Endothelial cell of umbilical vein (primary cell): Measurements from ENCODE around the gene CFAP46. TPM values are rescaled to one million over a fixed set of nuclear protein-coding genes. Genes with fewer than 3 reads are reported as not detected.

Experiments
- BruUV-seq: library from RNA; stranded (reverse); fragments of 400-500 nt; replicated peaks from 2 replicates; lab custom pipeline; 2021; lab: Mats Ljungman, UMichigan
- CTCF ChIA-PET: fragments of 300-600, 350-600 bp; sonication (Branson Sonifier 250); formaldehyde crosslinking; loops from one replicate; lab custom pipeline; 2021; ENCODE audit warnings: antibody characterized with exemption, inconsistent platforms; lab: Charles Lee
- POLR2A ChIA-PET: fragments of 300-600, 350-600 bp; sonication (Branson Sonifier 250); formaldehyde crosslinking; loops from one replicate; lab custom pipeline; 2021; ENCODE audit warnings: antibody characterized with exemption, inconsistent platforms; lab: Charles Lee
- DNase-seq: peaks from one replicate; pipeline ENCODE4 v3.0.0-alpha.2; 2011; ENCODE audit warnings: low read depth, low spot score
- FAIRE-seq: peaks from 2 replicates; lab custom pipeline; 2011; peaks lifted over from hg19 to GRCh38; lab: Jason Lieb, UNC
- H2AFZ ChIP-seq: 2 replicates; pipeline ENCODE4 v1.6.0; 2012; ENCODE audit warnings: low read depth, low read length, control low read depth, inconsistent platforms
- H3K27ac ChIP-seq: 2 replicates; pipeline ENCODE4 v1.5.1; 2011; ENCODE audit warnings: low read depth, mild to moderate bottlenecking, control low read depth, low read length, moderate library complexity; ENCODE audit not compliant: insufficient read depth
- H3K27me3 ChIP-seq, 2 experiments: 2 replicates each; pipeline versions ENCODE4 v1.6.0 to v1.6.1; 2011; ENCODE audit warnings: low read length in 2 of 2, mixed read lengths in 1 of 2; ENCODE audit not compliant: control insufficient read depth in 2 of 2, insufficient read depth in 2 of 2
- H3K36me3 ChIP-seq, 2 experiments: 2 replicates in 1 of 2; 3 replicates in 1 of 2; pipeline ENCODE4 v1.5.1; 2011; ENCODE audit warnings: low read length in 2 of 2, mild to moderate bottlenecking in 1 of 2, moderate library complexity in 1 of 2; ENCODE audit not compliant: control insufficient read depth in 2 of 2, insufficient read depth in 2 of 2; ENCODE audit errors: extremely low read depth in 1 of 2
- H3K4me1 ChIP-seq: 3 replicates; pipeline ENCODE4 v1.5.1; 2011; ENCODE audit warnings: mild to moderate bottlenecking, low read length; ENCODE audit not compliant: control insufficient read depth, insufficient read depth; ENCODE audit errors: extremely low read depth
- H3K4me2 ChIP-seq: 2 replicates; pipeline ENCODE4 v1.6.1; 2011; ENCODE audit warnings: low read length, control low read depth, mixed read lengths; ENCODE audit not compliant: insufficient read depth
- H3K4me3 ChIP-seq, 3 experiments: fragments of 200-600 bp in 1 of 3; sonication (generic), shearing (Covaris generic) in 1 of 3; replicated peaks in 1 of 3; 2 replicates each; pipeline ENCODE4 v1.5.1; 2011 to 2016; ENCODE audit warnings: control low read depth in 3 of 3, low read length in 3 of 3, mild to moderate bottlenecking in 2 of 3, inconsistent platforms in 1 of 3, low read depth in 1 of 3, moderate library complexity in 1 of 3; ENCODE audit not compliant: insufficient read depth in 1 of 3
- H3K79me2 ChIP-seq: 2 replicates; pipeline ENCODE4 v1.6.0; 2012; ENCODE audit warnings: low read length, inconsistent platforms; ENCODE audit not compliant: control insufficient read depth, insufficient read depth
- H3K9ac ChIP-seq: replicated peaks from 2 replicates; pipeline ENCODE3; 2011; ENCODE audit warnings: low read length, control low read depth; ENCODE audit not compliant: insufficient read depth; ENCODE audit errors: extremely low read depth
- H3K9me1 ChIP-seq: replicated peaks from 3 replicates; pipeline ENCODE4 v1.6.0; 2011; ENCODE audit warnings: mild to moderate bottlenecking, low read length; ENCODE audit not compliant: control insufficient read depth, insufficient read depth; ENCODE audit errors: extremely low read depth
- H3K9me3 ChIP-seq: replicated peaks from 2 replicates; pipeline ENCODE4 v1.5.1; 2012; ENCODE audit warnings: low read length, inconsistent platforms; ENCODE audit not compliant: control insufficient read depth, insufficient read depth
- H4K20me1 ChIP-seq: replicated peaks from 2 replicates; pipeline ENCODE3; 2011; ENCODE audit warnings: mild to moderate bottlenecking, low read length; ENCODE audit not compliant: control insufficient read depth, insufficient read depth; ENCODE audit errors: extremely low read depth
- CTCF ChIP-seq, 2 donors: IDR thresholded peaks; 1 replicate in 1 of 2; 2 replicates in 1 of 2; pipeline ENCODE4 v1.5.1; 2011; ENCODE audit warnings: low read length in 2 of 2, mild to moderate bottlenecking in 2 of 2, moderate library complexity in 2 of 2, control low read depth in 1 of 2, inconsistent platforms in 1 of 2, low read depth in 1 of 2; ENCODE audit not compliant: insufficient read depth in 1 of 2; ENCODE audit errors: extremely low read depth in 1 of 2
- EZH2 ChIP-seq: IDR thresholded peaks from 2 replicates; pipeline ENCODE4 v1.6.1; 2012; ENCODE audit warnings: borderline replicate concordance, low read depth, mild to moderate bottlenecking, moderate library complexity, low read length, inconsistent platforms; ENCODE audit not compliant: severe bottlenecking
- FOS ChIP-seq: IDR thresholded peaks from 2 replicates; pipeline ENCODE4 v1.6.1; 2011; ENCODE audit warnings: mild to moderate bottlenecking, low read length, moderate library complexity, borderline replicate concordance; ENCODE audit not compliant: insufficient read depth
- GATA2 ChIP-seq: IDR thresholded peaks from 2 replicates; pipeline ENCODE4 v1.7.0; 2011; ENCODE audit warnings: low read depth, mild to moderate bottlenecking, moderate library complexity, mixed read lengths, low read length; ENCODE audit not compliant: insufficient read length, insufficient read depth
- JUN ChIP-seq: IDR thresholded peaks from 2 replicates; pipeline ENCODE4 v1.6.1; 2011; ENCODE audit warnings: borderline replicate concordance, low read depth; ENCODE audit not compliant: insufficient read length, insufficient read depth
- MYC ChIP-seq: IDR thresholded peaks from one replicate; pipeline ENCODE4 v1.6.1; 2011; ENCODE audit warnings: mild to moderate bottlenecking, low read depth, low read length
- POLR2A ChIP-seq: IDR thresholded peaks from 2 replicates; pipeline ENCODE4 v1.6.1; 2012; ENCODE audit warnings: low read depth, mild to moderate bottlenecking, control low read depth, low read length
- POLR2AphosphoS5 ChIP-seq: IDR thresholded peaks from 2 replicates; pipeline ENCODE4 v1.6.1; 2012; ENCODE audit warnings: low read depth, mild to moderate bottlenecking, control low read depth, low read length, moderate library complexity; ENCODE audit not compliant: insufficient read depth
- dilution Hi-C: fragments of 300-500 bp; cut with MboI; formaldehyde crosslinking; loops from one replicate; pipeline ENCODE4 v1.15.0; 2019; ENCODE audit warnings: low sequenced_read_pairs; ENCODE audit not compliant: extremely low pct_ligation_motif_present
- intact Hi-C: fragments of 100-400 bp; cut with micrococcal nuclease; formaldehyde crosslinking; loops from one replicate; pipeline ENCODE4 v1.10.0; 2022
- polyA plus RNA-seq, 4 experiments: library from polyadenylated mRNA; depleted of rRNA in 3 of 4; stranded (reverse) in 3 of 4; unstranded in 1 of 4; fragments of >200 nt; gene quantifications; 2 replicates each; pipeline versions ENCODE4 v1.2.1 to v1.2.3, GENCODE V29; 2011 to 2012; ENCODE audit warnings: missing spikeins in 1 of 4
- total RNA-seq: library from RNA; stranded (reverse); gene quantifications from 2 replicates; pipeline ENCODE4 v1.2.3, GENCODE V29; 2021
- TF ChIP-seq, protein P1 (sequence below): IDR thresholded peaks from 2 replicates; pipeline ENCODE4 v1.6.1; 2011; ENCODE audit not compliant: insufficient read depth, insufficient read length

CFAP46 gene
- total and polyA plus RNA-seq, 2 donors (not counting 3 experiments of a cell fraction or from before 2014, with no cell fraction given) = 0.75 to 0.98 TPM

GRCh38 chr10:132885451-132886210, 56.7 kb downstream of the CFAP46 start:
- intact Hi-C loops (no loop called here), dilution Hi-C loops (no loop called here)
- no peak overlapping the region for H3K27ac ChIP-seq
- H2AFZ ChIP-seq = no peak overlapping the region
- FAIRE-seq (no peak), DNase-seq (no peak)
- no peaks in the 10 kb centered on the region for H3K9me3 ChIP-seq
- H3K9me1 ChIP-seq = no peaks in the 10 kb centered on the region
- no peak overlapping the region for H3K4me3 ChIP-seq
- no peak overlapping the region for H3K4me2 ChIP-seq
- ChIA-PET CTCF (no interaction called here), POLR2A (no interaction called here)
- no peaks in the 10 kb centered on the region for H3K79me2 ChIP-seq
- no peaks in the 10 kb centered on the region for H3K27me3 ChIP-seq
- TF ChIP-seq CTCF (IDR thresholded peaks at IDR 0.05; ENCODE audit: extremely low read depth in 1 of 2, insufficient read depth in 1 of 2, low read depth in 1 of 2, low read length in 2 of 2) (no peak), POLR2A (no peak), GATA2 (no peak), JUN (no peak), POLR2AphosphoS5 (no peak), FOS (no peak), MYC (no peak), EZH2 (no peak)
- TF ChIP-seq, protein P1, sequence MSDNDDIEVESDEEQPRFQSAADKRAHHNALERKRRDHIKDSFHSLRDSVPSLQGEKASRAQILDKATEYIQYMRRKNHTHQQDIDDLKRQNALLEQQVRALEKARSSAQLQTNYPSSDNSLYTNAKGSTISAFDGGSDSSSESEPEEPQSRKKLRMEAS = no peak
- no peak overlapping the region for H3K9ac ChIP-seq
- H3K36me3 ChIP-seq = no peaks in the 10 kb centered on the region
- no peaks in the 10 kb centered on the region for H3K4me1 ChIP-seq
- no peaks in the 10 kb centered on the region for H4K20me1 ChIP-seq
- no TSS peak for BruUV-seq
